ENCODE data around the gene TAS2R7. TPM values are rescaled to one million over a fixed set of nuclear protein-coding genes. Genes with fewer than 3 reads are reported as not detected.

TAS2R7 gene
- not detected in 2 replicates for total RNA-seq

GRCh38 chr12:10802587-10802986, at the start of gene TAS2R7:
Gene TAS2R7 (minus strand): TSS chr12:10802627. CDS start chr12:10802570, 57 bp downstream.

GRCh38 chr12:10849425-10849878, 47.0 kb upstream of the TAS2R7 start, which contains the start of gene PRR4:
Gene PRR4 (minus strand): TSS chr12:10849475. CDS start chr12:10849437, 38 bp downstream.

GRCh38 chr12:10826258-10826657, 23.8 kb upstream of the TAS2R7 start, which contains the start of gene TAS2R10:
Gene TAS2R10 (minus strand): TSS chr12:10826358. CDS start chr12:10826269, 89 bp downstream.

GRCh38 chr12:10810068-10810467, 7.6 kb upstream of the TAS2R7 start, which contains the start of gene TAS2R9:
Gene TAS2R9 (minus strand): TSS chr12:10810168. CDS start chr12:10810075, 93 bp downstream.

GRCh38 chr12:10807186-10807585, 4.8 kb upstream of the TAS2R7 start, which contains the start of gene TAS2R8:
Gene TAS2R8 (minus strand): TSS chr12:10807286. CDS start chr12:10806980, 306 bp downstream.

Other genes starting within 250 kb of the TAS2R7 start
- 21.1 and 26.1 TPM in 2 replicates for gene MAGOHB, start 189.0 kb downstream of the TAS2R7 start, total RNA-seq
- under 0.01 TPM in 1 of 2 replicates, not detected in the other for gene STYK1, start 128.6 kb downstream of the TAS2R7 start, total RNA-seq
- 199 and 200 TPM in 2 replicates for gene YBX3, start 79.3 kb downstream of the TAS2R7 start, total RNA-seq
- gene TAS2R8, start 4.7 kb upstream of the TAS2R7 start, total RNA-seq: not detected in 2 replicates
- gene TAS2R9, start 7.5 kb upstream of the TAS2R7 start, total RNA-seq: not detected in 2 replicates
- gene TAS2R10, start 23.7 kb upstream of the TAS2R7 start, total RNA-seq: 0.67 TPM in 1 of 2 replicates, not detected in the other
- 0.34 and 1.3 TPM in 2 replicates for gene PRR4, start 46.8 kb upstream of the TAS2R7 start, total RNA-seq
- gene PRH1, start 81.6 kb upstream of the TAS2R7 start, total RNA-seq: 8.8 and 9.2 TPM in 2 replicates
- 0.15 and 0.17 TPM in 2 replicates for gene TAS2R13, start 106.9 kb upstream of the TAS2R7 start, total RNA-seq
- 0.30 TPM in 1 of 2 replicates, not detected in the other for gene PRH2, start 126.6 kb upstream of the TAS2R7 start, total RNA-seq
- 0.15 and 1.0 TPM in 2 replicates for gene TAS2R14, start 136.6 kb upstream of the TAS2R7 start, total RNA-seq
- not detected in 2 replicates for gene TAS2R50, start 184.3 kb upstream of the TAS2R7 start, total RNA-seq
- gene TAS2R20, start 195.7 kb upstream of the TAS2R7 start, total RNA-seq: under 0.01 TPM in 1 of 2 replicates, not detected in the other
- gene TAS2R19, start 220.0 kb upstream of the TAS2R7 start, total RNA-seq: 0.30 TPM in 1 of 2 replicates, not detected in the other
- 0.15 and 0.17 TPM in 2 replicates for gene TAS2R31, start 228.8 kb upstream of the TAS2R7 start, total RNA-seq